NT2/D1 (cell line): ENCODE data around the gene ACVR1C.

Experiments used
- SUZ12 ChIP-seq: IDR thresholded peaks from 2 replicates; pipeline ENCODE4 v1.6.1; 2011; ENCODE audit not compliant: insufficient read length, insufficient read depth; ENCODE audit errors: extremely low read depth
- YY1 ChIP-seq: IDR thresholded peaks from 2 replicates; pipeline ENCODE4 v1.6.1; 2011; ENCODE audit not compliant: insufficient read length, insufficient read depth

DNA sequence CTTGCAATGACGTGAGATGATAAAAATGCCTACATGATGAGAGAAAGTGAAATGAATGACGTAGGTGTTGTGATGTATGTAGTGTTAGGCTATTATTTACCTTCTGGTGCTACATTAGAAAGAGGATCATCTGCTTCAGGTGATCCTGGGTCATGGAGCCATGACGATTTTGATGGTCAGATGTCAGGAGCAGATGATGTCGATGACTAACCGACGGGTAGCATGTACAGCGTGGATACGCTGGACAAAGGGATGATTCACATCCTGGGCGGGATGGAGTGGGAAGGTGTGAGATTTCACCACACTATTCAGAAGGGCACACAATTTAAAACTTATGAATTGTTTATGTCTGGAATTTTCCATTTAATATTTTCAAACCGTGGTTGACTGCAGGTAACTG is 43.5 kb upstream of the ACVR1C start:
- no peak for TF ChIP-seq YY1
- TF ChIP-seq SUZ12: no peak
